HEK293T (cell line): ENCODE data around the gene CLASRP.

Source experiments
- ARNT ChIP-seq: fragments of 450-650 bp; IDR thresholded peaks from 2 replicates; pipeline ENCODE4 v1.6.1; 2017; ENCODE audit warnings: mild to moderate bottlenecking
- BHLHE40 ChIP-seq: fragments of 450-650 bp; IDR thresholded peaks from 2 replicates; pipeline ENCODE4 v1.6.1; 2016; ENCODE audit warnings: mild to moderate bottlenecking, moderate library complexity, borderline replicate concordance
- CTBP1 ChIP-seq: fragments of 450-650 bp; IDR thresholded peaks from 2 replicates; pipeline ENCODE4 v1.6.1; 2016; ENCODE audit warnings: borderline replicate concordance
- FOXA1 ChIP-seq: fragments of 450-650 bp; IDR thresholded peaks from 2 replicates; pipeline ENCODE4 v1.6.1; 2016; ENCODE audit warnings: mild to moderate bottlenecking
- FOXK2 ChIP-seq: fragments of 450-650 bp; IDR thresholded peaks from 2 replicates; pipeline ENCODE4 v1.6.1; 2016; ENCODE audit warnings: mild to moderate bottlenecking
- FOXM1 ChIP-seq: fragments of 450-650 bp; IDR thresholded peaks from 2 replicates; pipeline ENCODE4 v1.6.1; 2017; ENCODE audit warnings: mild to moderate bottlenecking, borderline replicate concordance
- HDGF ChIP-seq: fragments of 450-650 bp; IDR thresholded peaks from 2 replicates; pipeline ENCODE4 v1.6.1; 2017; ENCODE audit warnings: antibody characterized with exemption, borderline replicate concordance
- LEF1 ChIP-seq: fragments of 450-650 bp; IDR thresholded peaks from 2 replicates; pipeline ENCODE4 v1.6.1; 2017; ENCODE audit warnings: mild to moderate bottlenecking, borderline replicate concordance
- NFRKB ChIP-seq: fragments of 450-650 bp; IDR thresholded peaks from 2 replicates; pipeline ENCODE4 v1.6.1; 2016; ENCODE audit warnings: mild to moderate bottlenecking, moderate library complexity
- SP1 ChIP-seq: fragments of 450-650 bp; IDR thresholded peaks from 2 replicates; pipeline ENCODE4 v1.6.1; 2017
- SUZ12 ChIP-seq: fragments of 450-650 bp; IDR thresholded peaks from 2 replicates; pipeline ENCODE4 v1.6.1; 2016; ENCODE audit warnings: mild to moderate bottlenecking
- TARDBP ChIP-seq: fragments of 450-650 bp; IDR thresholded peaks from 2 replicates; pipeline ENCODE4 v1.6.1; 2016

- TF ChIP-seq SUZ12 (no peak), BHLHE40 (no peak), FOXA1 (no peak), HDGF (no peak), LEF1 (no peak), CTBP1 (no peak), SP1 (no peak), FOXK2 (no peak), TARDBP (no peak), NFRKB (no peak), ARNT (no peak), FOXM1 (no peak)
Observed at GRCh38 chr19:45117167-45117594, 78.3 kb downstream of the CLASRP start.
